ENCODE results near the gene MIPOL1.

GRCh38 chr14:37257501-37258070 is 59.8 kb downstream of the MIPOL1 start:
- TF ChIP-seq, protein P1, sequence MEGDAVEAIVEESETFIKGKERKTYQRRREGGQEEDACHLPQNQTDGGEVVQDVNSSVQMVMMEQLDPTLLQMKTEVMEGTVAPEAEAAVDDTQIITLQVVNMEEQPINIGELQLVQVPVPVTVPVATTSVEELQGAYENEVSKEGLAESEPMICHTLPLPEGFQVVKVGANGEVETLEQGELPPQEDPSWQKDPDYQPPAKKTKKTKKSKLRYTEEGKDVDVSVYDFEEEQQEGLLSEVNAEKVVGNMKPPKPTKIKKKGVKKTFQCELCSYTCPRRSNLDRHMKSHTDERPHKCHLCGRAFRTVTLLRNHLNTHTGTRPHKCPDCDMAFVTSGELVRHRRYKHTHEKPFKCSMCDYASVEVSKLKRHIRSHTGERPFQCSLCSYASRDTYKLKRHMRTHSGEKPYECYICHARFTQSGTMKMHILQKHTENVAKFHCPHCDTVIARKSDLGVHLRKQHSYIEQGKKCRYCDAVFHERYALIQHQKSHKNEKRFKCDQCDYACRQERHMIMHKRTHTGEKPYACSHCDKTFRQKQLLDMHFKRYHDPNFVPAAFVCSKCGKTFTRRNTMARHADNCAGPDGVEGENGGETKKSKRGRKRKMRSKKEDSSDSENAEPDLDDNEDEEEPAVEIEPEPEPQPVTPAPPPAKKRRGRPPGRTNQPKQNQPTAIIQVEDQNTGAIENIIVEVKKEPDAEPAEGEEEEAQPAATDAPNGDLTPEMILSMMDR (IDR thresholded peaks at IDR 0.05; ENCODE audit: low read depth, low read length) = no peak
- TF ChIP-seq POLR2A (IDR thresholded peaks at IDR 0.05; ENCODE audit: extremely low read depth, insufficient read length) (no peak), MYC (IDR thresholded peaks at IDR 0.05; ENCODE audit: low read depth, low read length) (no peak)
